Cortex of kidney (tissue), 1 donor: ENCODE results near the gene HOXA9.
A peak's percentile ranks its signal among the peaks of the same experiment; 100 is the strongest.

Experiments used
- DNase-seq: peaks from one replicate; lab custom pipeline; 2025; lab: John Stamatoyannopoulos, UW

Gene HOXA9

DNA sequence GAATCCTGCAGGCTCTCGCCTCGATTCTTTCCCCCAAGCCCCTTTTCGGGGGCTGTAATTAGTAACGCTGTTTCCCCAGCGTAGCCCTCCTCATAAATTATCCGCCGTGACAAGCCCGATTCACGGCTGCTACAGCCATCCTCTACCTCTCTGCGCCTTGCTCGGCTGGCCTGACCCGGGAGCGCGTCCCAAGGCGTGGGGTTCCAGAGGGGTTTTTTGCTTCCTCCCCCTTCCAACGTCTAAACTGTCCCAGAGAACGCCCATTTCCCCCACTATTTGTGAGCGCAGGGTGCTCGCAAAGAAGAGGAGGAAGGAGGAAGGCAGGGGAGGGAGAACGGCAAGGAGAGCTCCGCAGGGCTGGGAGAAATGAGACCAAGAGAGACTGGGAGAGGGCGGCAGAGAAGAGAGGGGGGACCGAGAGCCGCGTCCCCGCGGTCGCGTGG lies 22.7 kb downstream of the HOXA9 start:
- DNase-seq: no peak

DNA sequence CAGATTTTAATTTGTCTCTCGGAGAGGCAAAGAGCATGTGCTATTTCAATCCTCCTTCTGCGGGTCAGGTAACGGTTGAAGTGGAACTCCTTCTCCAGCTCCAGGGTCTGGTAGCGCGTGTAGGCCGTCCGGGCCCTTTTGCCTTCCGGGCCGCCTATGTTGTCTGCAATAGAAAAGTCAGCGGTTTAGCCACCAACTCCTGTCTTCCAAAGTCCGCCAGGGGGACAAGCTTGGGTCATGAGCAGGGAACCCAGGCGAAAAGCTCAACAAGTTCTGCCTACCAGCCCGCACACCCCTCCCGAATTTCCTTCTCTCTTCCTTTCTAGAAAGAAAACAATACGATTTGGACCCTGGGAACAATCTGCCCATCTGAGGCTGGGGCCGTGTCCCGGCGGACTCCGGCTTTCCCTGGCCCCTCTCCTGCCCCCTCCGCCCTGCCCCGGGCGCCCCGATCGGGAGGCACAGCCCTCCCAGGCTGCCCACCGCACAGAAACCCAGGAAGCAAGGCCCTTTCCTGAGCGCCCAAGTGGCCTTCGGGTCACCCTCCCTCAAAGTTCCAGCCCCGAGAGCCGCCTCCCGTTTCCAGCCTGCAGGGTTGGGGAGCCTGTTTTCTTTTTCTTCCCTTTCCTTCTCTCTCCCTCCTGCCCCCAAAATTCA lies 23.3 kb downstream of the HOXA9 start:
- DNase-seq: no peak

DNA sequence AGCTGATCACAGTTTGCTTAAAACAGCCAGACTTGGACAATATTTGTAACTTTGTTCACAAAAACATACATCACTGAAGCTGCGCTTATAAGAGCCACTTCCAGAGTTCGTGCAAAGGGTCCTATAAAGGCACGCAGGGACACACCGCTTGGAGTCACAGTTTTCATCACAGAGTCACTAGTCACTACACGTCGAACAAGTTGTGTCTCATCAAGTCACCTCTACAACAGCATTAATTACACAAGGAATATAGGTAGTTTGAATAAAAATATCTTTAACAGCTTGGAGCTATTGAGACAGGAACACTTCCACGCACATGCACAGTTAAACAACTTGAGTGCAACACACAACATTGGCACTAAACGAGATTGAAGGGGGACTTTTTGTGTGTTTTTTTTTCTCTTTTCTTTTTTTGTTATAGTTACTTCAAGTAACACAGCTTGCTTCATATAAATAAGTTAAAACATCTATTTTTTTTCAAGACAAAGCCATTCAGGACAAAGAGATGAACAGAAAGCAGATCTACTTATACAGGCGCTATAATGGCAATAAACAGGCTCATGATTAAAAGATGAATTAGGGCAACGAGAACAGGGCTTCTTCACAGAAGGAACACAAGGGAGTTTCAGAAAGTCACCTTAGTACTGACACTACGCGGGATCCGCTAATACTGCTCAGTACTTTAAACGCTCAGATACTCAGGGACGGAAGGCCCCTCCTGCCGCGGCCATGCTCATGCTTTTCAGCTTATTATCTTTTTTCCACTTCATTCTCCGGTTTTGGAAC lies 24.0 kb downstream of the HOXA9 start:
- no peak for DNase-seq

DNA sequence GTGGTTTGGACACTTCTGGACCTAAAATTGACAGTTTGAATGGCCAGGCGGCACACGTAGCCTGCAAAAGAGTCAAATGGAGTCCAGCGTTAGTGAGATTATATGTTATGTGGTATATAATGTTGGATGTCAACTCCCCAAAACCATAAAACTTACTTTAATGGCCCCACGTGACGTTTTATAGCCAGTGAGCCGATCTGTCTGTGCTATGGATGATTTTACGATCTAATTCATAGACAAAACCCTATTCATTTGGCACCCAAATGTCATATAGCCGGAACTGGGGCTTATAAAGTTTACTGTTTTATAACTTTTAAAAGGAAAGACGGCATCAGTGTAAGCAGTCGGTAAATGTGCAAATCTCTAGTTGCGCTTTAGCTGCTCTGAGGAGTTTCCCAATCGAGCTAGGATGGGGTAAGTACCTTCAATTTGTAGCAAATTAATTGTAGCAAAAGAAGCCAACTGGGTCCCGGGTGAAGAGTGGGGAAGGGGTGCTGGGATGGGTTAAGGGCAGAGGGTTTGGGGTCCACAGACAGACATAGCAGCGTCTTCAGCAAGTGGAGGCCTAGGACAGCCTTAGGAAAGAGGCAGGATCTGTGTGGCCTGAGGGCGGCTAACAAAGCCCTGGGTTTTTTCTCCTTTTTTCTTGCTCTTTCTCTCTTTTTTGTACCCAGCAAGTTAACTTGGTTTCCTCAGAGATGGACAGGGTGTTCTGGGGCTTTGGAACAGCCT lies 25.0 kb downstream of the HOXA9 start:
- DNase-seq: no peak

DNA sequence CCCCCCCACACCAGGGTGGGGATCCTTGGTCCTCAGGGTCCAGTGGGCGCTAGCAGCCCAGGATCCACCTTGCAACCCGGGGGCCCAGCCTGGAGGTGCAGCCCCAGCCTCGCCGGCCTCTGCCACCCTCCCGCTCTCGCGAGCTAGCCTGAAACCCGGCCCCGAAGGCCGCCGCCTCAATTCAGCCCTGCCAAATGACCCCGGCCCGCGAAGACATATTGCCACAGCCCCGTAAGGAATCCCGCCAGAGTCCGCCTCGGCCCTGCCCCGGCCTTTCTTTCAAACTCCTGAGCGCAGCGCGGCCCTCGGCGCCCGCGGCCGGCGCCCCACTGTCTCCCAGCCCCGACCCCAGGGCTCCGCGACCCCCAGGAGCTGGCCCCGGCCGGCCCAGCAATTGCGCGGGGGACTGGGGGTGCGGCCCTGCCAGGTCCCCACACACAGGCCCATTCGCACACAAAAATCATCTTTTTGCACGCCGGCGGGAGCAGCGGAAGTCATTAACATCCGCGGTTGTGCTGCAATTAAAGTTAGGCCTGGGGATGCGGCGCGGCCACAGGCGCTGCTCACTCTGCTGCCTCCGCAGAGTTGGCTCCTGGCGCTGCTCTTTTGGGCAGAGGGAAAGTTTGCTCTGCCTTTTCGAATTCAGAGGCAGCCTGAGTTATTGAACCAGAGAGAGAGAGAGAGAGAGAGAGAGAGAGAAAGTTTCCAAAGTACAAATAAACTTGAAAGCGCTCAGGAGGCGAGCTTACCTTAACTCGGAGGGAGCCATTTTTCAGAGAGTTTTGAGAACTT lies 25.8 kb downstream of the HOXA9 start:
- no peak for DNase-seq

DNA sequence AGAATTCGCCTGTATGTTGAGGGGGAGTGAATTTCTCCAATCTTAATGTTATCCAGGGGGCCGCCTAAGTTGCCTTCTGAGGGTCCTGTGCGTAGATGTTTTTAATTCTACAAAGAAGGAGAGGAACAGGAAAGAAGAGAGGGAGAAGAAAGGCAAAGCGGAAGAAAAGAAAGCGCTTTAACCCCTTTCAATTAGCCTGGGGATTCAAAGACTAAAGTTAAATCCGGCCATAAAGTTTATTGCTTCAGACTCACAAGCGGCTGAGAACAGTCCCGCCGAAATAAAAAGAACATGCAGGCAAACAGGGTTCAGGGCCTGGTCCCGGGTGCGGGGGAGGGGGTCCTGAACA lies 26.4 kb downstream of the HOXA9 start:
- no peak for DNase-seq

DNA sequence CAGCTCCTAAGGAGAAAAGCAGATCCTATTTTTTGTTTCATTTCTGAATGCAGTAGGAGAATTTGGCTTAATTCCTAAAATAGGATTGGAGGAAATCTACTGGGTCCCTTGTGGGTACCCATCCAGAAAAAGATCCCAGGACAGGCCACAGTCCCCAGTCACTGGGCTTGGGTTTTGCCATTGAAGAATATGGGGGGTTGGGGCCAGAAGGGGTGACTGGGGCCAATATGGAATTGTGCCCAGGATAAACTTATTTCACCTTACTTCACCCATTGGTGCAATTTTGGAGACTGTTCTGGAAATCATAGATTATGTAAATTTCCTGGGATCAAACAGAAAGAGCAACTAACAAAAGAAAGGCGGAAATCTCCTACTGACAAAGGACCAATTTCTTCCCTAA lies 26.9 kb downstream of the HOXA9 start:
- no peak for DNase-seq

DNA sequence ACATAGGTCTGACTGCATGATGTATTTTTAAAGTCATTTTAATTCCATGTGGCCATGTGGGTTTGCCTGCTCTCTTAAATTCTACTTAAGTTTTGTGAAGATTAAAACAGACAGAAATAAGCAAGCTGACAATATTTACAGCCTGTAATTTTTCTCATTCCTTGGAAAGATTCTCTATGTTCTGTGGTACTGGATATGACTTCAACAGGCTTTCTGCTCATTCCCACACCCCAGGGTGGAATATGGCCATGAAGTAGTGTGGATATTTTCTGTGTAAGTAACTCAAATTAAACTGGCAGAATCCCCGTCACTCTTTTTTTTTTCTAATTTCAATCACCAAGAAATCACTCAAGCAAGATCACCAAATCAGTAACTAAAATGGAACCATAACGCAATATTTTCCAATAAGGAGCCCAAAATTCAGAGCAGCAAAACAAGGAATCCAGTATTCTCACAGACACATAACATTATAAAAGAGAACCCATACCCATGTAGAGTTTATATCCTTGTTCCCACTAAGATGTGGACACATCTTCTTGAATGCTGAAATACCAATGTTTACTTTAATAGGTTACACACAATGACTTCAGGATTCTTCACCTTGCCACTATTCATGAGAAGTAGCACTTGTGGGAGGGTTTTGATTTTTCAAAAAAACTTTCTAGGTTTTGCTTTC lies 27.6 kb downstream of the HOXA9 start:
- no peak for DNase-seq

DNA sequence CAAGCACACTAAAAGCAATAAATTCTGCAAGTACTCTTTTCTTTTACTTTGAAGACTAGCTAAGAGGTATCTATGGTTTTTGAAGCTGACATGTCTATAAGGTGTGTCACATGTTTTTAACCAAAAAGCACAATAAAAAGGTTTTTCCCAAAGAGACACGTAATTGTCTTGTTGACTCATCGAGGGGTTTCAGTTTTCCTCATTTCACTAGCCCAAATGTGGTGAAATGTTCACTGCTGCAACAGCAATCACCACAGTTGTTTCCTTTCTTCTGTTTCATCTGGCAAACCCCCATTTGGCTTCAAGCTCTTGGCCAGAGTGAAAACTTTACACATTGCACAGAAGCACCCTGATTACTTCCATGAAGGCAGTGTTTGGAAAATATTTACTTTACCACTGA lies 30.9 kb downstream of the HOXA9 start:
- DNase-seq: no peak

DNA sequence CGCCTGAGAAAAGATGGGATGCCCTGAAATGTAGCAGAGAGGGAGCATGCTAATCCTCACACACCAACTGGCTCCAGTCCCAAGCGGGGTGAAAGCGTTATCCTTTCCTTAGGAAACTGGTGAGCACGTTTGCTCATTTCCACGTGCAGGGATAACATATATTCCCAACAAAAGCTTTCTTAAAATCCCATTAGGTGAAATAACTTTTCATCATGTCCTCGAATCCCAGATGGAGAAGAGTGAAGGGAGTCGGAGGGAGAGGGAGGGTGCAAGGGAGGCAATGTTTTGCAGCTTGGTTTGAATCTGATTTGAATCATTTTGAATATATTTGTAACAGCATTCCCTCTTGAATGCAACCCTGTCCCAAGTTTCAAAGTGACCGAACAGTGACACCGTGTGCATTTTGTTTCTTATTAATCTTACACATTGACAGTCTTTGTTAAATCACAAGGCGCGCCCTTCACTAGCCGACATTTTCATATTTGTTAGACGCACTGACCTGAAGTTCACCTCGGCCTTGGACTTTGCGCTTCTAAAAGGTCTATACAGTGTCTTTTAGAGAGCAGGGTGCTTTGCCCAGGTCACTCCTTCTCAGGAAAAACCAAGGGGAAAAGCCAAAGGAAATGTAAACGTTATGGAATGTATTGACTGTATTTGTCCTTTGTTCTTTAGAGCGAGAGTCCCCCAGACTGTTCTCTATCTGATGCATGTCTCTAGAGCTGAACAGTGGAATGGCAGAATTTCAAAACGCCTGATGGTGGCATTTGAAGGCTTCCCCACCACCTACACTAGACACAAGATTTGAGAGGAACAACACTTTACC lies 31.7 kb downstream of the HOXA9 start:
- no peak for DNase-seq

DNA sequence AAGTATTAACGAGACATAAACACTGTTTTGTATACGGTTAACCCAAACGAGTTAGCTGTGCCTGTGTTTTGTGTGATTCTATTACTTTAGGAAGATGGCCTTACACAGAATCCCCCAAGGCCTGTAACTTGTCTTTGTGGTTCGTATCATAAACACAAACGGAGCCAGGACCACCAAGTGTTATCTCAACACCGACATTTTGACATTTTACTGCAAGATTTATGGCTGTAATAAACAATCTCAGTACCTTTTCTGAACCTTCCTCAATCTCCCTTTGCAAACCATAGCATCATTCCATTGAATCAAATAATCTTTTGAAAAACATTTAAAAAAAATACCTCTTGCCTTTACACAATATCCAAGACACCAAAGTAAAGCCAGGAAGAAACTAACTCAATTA lies 32.4 kb downstream of the HOXA9 start:
- no peak for DNase-seq

DNA sequence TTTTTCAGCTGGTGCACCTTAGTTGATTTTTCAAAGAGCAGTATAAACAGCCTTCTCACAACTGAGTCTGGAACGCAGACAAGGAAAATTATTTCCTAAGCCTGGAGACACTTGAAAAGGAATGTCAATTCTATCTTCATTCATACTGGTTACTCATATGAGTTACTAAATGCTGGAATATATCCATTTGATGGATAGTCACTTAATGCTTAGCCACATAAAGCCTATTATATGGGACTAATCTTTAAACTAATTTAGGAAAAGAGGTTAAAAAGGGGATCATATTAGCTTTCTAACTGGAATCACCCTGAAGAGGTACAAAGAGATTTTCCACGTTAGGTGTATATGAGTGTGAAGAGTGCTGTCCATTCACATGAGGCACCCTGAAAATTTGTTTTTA lies 33.1 kb downstream of the HOXA9 start:
- DNase-seq: no peak

DNA sequence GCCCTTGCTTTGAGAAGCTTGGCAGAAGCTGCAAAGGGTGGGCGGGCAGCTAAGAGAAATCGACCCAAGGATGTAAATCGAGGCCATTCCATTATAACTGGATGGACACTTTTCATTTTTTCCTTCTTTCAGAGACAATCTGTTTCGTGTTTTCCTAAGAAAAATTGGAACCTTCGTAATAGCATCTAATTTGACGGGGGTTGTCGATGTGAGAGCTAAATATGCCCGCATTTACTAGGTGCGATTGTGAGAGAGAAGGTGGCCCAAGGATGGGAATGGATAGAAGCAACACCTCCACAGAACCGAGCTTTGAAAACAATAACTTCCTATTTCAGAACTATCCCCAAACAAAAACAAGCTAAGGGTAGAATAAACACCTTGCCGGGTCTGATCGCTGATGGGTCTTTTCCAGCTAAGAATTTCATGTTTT lies 33.9 kb downstream of the HOXA9 start:
- DNase-seq: no peak

DNA sequence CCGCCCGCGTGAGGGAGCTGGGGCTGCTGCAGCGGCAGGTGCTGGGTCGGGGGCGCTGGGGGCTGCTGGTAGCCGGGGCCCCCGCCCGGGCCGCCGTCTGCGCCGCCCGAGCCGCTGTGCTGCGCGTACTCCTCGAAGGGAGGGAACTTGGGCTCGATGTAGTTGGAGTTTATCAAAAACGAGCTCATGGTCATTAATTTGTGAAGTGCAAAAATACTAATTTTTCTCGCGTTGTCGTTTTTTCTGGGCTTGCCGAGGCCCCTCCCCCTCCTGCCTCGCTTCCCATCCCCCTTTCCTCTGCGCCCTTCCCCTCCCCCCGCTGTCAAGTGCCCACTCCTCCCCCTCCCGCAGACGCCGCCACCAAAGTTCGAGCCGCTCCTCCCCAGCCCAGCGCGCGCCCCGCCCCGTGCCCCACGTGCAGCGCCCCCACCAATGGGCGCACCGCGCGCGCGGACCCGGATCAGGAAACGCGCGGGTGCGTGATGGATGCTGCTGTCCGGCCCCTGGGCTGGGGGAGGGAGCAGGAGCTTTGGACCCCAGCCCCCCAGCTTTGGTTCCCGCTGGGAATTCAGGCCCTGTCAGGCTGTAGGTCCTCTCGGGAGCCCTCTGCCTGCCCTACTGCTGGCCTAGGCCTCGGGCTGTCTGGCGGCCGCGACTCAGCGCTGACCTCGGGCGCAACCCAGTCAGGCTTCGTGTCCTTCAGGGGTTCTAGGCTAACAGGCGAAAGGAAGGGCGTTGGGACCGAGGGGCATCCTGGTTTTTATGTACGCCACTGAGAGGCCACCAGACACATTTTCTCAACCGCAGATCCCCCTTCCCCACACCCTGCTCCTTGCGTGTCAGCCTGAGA lies 34.6 kb downstream of the HOXA9 start, which contains the start of gene HOXA4:
HOXA4 (minus strand) TSS at position 218 of the 850 bp plus-strand sequence; CDS start at position 194, 24 bp downstream.
- peak; percentile 47 for DNase-seq

DNA sequence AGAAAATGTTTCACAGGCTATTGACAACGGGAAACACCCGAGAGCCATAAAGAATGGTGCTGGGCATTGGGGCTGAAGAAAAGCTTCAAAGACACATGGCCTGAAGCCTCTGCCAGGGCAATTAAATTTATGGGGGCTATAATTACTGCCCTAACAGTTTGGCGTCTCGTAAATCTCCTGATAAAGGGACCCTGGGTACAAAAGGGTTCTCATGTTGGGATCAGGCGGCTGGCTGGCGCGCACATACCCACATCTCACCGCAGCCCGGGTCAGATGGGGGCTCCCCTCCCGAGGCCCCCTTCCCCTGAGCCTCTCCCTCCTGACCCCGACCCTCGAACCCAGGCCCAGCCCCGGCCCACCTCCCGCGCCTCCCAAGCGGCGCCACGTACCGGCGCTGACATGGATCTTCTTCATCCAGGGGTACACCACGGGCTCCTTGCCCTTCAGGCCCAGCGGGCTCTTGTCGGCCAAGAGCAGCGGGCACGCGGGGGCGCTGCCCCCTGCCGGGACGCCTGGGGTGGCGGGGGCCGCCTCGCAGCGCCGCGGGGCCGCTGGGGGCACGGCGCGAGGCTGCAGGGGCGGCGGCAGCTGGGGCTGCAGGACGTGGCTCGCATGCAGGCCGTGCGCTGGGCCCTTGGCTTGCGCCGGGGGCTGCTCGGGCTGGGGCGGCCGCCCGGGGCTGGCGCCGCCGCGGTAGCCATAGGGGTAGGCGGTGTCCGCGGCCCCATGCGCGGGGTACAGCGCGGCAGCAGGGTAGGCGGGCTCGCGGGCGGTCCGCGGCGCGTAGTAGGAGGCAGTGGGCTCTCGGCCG lies 35.4 kb downstream of the HOXA9 start:
- DNase-seq: no peak

DNA sequence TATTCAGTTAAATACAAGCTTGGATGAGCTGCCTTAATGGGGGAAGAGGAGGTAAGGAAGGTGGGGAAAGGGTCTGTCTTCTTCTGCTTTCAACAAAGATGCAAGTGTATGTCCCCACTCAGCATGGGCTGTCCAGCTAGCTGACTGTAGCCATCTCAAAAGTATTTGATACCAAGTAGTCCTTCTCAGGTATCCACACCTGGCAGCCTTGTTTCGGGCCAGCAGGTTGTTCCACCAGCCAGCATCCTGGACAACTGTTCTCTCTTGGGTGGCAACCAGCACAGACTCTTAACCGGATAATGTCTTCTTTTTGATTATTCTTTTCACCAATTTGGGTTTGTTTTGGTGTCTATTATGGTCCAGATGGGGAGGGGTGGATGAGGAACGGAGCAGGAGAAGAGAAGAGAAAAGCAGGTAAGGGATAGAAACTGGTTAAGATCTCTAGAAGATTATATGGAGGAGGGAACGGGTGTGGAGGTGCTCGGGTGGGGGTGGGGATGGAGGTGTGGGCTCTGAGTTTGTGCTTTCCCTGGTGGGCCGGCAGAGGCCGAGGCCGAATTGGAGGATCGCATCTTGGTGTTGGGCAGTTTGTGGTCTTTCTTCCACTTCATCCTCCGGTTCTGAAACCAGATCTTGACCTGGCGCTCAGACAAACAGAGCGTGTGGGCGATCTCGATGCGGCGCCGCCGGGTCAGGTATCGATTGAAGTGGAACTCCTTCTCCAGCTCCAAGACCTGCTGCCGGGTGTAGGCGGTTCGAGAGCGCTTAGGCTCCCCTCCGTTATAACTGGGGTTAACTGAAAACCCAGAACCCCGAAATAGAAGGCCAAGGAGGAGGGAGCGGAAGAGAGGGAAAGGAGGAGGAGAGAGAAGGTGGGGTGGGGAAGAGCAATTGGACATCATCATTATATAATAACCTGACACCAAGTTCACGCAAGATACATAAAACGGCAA lies 36.3 kb downstream of the HOXA9 start:
- DNase-seq: no peak

DNA sequence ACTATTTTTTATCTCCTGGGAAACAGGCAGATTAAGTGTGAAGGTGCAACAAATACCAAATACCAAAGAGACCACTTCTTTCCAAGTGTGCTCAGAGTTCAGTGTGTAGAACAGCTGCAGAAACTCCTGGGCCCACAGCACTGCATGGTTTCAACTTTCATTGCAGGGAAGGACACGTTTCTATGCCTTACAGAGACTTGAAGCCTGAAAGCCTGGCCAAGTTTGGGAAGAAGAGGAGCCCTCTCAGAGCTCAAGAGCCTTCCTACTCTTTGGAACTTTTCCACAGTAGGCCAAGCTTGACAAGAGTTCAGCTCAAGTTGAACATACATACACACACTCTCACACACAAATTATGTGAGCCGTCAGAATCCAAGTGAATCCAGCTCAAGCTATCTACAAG lies 37.3 kb downstream of the HOXA9 start:
- no peak for DNase-seq
